Islet of Langerhans (tissue), 1 donor: ENCODE results near the gene RPS21.

Experiments
- FAIRE-seq: peaks from one replicate; lab custom pipeline; 2011; peaks lifted over from hg19 to GRCh38; lab: Jason Lieb, UNC

Gene RPS21

DNA sequence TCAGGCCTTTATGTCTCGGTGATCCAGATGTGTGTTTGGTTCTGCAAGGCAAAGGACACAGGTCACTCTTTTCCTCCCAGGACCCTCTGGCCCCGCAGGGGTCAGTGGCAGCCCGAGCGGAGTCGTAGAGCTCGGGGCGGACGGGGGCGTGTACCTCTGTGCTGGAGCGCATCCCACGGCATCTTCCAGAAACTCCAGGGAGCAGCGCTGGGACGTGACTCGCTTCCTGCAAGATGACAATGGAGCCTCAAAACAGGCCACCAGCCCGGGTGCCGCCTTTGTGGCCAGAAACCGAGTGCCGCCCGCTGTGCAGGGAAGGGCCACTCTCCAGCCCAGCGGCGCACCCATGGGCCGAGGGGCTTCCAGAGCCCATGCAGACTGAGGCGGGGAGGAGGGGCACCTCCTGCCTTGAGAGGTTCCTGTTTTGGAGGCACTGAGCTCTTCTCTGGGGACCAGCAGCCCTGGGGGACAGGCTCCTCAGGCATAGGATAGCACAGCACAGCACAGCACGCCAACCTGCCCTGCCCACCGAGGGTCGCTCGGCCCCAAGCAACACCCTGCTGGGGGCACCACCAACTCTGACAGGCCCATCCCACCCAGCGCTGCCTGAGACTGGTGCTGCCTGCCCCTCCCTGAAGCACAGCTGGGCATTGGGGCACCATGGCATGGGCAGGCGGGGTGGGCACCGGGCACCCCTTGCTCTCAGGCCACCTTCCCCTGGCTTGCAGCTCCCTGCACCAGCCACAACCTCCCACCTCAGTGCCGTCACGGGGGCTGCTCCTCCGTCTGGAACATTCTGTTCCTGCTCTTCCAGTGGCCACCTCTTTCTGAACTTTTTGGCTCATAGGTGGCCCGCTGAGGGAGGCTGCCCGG is 9.7 kb downstream of the RPS21 start:
- FAIRE-seq: no peak

DNA sequence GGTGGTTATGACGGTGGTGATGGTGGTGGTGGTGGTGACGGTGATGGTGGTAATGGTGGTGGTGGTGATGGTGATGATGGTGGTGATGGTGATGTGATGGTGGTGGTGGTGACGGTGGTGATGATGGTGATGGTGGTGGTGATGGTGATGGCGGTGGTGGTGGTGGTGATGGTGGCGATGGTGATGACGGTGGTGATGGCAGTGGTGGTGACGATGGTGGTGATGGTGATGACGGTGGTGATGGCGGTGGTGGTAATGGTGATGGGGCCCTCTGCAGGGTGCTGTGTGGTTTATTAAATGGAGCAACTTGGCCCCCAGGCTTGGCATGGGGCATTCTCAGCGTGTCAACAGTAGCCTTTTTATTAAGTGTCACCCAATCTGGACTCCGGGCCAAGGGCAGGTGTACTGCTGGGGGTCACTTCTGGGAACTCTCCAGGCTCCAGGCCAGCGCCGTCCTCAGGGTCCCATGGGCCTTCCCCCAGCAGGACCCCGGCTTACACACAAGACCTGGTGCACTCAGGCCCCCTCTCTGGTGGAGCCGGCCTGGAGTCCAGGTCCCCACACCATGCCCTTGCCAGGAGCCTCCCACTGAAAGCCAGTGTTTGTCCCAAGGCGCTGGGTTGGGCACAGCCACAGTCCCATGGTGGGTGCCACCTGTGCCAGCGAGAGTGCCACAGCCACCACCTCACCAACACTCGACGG is 11.4 kb downstream of the RPS21 start:
- FAIRE-seq: no peak

DNA sequence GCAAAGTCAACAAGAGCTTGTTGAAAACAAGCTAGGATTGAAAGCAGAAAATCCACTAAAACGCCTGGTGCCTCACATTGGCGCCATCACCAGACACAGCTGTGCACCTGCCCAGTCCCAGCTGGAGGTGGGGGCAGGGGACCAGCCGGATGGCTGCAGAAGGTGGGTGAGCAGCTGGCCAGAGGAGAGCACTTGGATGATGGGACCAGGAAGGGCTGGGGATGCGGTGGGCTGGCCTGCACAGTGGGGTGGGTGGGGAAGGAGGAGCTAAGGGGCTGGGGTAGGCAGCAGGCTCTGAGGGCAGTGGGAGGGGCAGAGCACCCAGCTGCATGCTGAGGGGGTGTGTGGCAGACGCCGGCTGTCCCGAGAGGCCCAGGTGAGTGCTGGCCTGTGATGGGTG is 13.1 kb downstream of the RPS21 start:
- no peak for FAIRE-seq

DNA sequence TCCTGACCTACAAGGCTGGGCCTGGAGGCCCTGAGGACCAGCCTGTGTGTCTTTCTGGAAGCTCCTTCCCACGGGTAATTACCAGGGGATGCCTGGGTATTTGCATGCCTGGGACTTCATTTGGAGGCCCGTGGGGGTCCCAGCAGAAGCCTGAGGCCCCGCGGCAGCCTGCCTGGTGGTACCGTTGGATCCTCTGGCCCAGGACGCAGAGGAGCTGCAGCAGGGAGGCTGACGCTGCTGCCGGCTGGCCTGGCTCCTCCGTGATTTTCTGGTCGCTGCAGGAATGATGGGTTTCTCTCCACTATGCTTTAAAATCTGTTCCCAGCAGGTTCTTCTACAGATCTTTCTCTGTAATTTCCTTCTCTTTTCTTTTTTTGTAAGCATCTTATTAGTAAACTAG is 13.6 kb downstream of the RPS21 start:
- no peak for FAIRE-seq

DNA sequence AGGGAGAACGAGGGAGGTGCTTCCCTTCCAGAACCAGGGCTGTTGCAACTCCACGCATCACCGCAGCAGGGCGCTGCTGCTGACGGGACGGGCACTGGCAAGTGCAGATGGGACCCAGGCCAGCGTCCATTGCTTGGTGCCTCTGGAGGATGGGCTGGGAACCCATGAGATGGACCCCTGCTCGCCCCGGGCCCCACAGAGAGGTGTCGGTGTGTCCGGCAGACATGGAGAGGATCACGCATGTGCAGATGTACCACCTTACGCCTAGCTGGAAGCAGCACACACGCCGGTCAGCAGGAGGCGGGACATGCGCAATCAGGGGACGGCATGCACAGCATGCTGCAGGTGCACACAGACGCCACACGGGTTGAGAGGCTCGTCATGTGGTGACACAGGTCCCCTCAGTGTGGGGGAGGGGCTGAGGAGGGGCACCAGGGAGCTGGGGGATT is 14.5 kb downstream of the RPS21 start:
- no peak for FAIRE-seq

DNA sequence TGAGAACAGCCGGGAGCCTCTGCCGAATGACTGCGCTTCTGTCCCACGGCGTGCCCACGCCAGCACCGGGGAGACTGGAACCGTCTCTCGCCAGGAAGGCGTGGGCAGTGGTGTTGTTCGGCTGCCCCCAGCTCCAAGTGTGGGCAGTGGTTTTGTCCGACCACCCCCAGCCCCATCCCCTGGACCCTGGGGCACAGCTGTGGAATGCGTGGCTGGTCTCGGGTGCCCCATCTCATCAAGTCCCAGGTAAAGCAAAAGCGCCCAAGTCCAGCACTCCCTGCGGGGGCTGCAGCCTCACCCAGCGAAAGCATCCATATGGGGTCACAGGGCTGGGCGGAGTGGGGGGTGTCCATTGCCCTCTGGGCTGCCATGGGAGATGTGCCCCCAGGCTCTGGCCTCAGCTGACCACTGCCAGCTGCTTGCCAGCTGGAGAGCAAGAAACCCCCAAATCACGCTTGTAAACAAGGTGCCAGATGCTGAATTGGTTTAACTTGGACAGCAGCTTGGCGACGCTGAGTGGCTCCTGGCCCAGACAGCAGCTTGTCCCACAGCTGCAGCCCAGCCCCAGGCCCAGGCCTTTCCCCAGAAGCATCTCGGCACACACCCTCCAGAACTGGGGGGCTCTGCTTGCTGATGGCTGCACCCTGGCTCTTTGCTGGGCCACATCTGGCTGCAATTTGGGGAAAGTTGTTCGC is 15.7 kb downstream of the RPS21 start:
- no peak for FAIRE-seq

DNA sequence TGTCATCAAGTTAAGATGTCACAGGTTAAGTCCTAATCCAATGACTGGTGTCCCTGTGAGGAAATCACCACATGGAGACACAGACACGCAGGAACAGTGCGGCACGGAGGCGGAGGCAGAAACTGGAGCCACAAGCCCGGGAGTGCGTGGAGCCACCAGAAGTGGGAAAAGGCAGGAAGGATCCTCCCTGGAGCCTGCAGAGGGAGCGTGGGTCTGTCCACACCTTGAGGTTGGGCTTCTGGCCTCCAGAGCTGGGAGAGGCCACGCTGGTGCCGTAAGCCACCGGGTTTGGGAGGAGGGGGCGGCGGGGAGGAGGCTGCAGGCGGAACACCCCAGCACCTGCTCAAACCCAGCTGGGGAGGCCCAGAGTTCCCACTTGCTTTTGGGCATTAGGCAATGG is 16.4 kb downstream of the RPS21 start:
- FAIRE-seq: no peak

DNA sequence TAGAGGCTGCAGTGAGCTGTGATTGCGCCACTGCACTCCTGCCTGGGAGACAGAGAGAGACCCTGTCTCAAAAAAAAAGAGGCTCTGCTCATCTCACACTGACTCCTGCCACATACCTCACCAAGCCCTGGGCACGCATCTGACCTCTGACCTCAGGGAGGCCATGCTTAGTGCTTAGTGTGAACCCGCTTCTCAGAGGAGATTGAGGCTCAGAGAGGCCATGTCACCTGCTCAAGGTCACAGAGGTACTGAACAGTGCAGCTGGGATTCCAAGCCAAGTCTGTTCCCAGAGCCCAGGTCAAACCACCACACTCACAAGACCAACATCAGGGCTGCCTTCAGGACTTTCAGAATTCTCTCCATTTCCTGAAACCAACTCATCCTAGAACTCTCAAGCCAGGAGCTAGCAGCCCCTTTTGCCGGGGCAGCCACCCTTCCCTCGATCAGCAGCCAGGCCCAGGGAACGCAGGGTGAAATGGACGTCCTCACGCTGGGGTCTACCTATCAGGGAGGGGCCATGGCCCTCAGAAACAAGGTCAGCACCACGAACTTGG is 17.3 kb downstream of the RPS21 start:
- no peak for FAIRE-seq

DNA sequence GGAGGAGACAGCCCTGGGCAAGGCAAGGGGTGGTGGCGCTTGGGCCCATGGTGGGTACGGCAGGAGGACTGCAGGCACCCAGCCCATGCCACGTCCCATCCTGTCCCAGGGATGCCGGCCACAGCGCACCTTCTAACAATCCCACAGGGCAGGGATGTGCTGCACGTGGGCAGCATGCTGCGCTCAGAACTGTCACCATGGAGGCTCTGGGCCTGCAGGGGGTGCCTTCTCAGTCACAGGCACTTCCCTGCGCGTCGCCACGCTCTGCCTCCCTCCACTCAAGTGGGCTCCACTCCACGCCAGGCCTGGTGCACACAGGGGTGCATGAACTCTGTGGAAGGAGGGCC is 17.8 kb downstream of the RPS21 start:
- no peak for FAIRE-seq

DNA sequence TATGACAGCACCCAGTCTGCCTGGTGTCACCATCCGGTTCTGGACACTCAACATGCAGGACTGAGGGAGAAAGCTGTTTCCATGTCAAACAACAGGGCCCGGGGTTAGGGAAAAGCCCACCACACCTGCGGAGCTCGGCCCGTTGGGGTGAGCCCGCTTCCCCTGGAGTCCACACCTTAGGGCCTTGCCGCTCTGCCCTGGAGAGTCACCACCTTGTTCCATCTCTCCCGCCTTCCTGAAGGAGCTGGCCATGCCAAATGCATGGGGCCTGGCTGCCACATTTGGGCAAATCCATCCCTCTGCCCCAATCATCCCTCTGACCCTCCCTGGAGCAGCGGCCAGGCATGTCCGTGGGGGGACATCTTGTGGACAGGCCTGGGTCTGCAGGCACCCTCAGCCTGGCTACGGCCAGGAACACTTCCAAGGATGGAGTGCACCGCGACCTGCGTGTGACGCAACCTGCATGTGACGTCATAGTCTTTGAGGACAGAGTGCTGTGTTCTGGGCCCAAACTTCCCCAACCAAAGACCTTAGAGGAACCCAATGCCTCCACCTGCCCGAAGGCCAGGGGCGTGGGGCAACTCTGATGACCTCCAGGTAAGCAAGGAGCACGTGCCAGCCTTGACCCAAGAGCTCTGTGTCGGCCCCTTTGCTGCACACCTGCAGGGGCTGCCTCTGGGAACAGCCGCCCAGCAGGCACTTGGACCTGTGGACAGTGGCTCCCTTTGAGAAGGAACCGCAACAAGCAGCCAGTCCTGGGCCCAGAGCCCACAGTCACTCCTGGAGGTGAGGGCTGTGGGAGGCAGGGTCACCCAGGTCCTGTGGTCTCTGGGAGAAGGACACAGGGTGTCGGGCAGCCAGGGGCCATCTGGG is 18.4 kb downstream of the RPS21 start:
- no peak for FAIRE-seq

DNA sequence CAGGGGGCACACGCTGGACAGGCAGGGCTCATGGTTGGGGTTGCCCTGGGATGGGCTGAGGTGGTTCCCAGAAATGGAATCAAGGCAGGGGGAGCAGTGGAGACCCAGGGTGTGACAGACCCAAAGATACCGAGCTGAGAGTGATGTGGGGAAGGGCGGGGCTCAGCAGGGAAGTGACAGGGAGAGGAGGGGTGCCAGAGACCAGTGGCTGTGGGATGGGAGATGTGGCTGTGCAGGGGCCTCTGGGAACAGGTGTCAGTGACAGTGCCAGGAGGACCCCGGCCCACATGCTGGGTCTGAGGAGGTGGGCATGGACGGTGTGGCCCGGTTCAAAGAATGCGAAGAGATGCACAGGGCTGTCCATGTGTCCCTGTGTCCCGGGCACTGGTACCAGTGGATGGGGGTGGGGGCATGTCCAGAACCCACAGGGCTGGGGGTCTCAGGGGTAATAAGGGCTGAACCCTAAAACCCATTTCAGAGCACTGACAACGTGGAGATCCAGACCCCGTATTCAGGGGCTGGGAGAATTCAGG is 19.1 kb downstream of the RPS21 start:
- no peak for FAIRE-seq

DNA sequence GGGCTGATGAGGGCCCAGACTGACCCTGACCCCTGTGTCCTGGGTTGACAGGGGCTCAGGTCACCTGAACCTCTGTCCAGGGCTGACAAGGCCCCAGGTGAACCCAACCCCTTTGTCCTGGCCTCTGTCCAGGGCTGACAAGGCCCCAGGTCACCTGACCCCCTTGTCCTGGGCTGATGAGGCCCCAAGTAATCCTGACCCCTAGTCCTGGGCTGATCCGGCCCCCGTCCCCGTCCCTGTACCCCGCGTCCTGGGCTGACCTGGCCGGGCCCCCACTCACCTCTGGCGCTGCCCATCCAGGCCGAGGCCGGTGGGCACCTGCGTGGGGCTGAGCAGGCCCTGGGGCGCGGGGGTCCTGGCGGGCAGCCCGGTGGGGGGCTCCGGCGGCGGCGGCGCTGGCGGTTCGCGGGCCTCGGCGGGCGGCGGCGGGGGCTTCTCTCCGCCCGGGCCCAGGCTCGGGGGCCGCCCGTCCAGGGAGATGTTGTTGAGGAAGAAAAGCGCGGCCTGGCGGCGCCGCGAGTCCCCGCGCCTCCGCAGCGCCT is 19.8 kb downstream of the RPS21 start:
- FAIRE-seq: no peak

DNA sequence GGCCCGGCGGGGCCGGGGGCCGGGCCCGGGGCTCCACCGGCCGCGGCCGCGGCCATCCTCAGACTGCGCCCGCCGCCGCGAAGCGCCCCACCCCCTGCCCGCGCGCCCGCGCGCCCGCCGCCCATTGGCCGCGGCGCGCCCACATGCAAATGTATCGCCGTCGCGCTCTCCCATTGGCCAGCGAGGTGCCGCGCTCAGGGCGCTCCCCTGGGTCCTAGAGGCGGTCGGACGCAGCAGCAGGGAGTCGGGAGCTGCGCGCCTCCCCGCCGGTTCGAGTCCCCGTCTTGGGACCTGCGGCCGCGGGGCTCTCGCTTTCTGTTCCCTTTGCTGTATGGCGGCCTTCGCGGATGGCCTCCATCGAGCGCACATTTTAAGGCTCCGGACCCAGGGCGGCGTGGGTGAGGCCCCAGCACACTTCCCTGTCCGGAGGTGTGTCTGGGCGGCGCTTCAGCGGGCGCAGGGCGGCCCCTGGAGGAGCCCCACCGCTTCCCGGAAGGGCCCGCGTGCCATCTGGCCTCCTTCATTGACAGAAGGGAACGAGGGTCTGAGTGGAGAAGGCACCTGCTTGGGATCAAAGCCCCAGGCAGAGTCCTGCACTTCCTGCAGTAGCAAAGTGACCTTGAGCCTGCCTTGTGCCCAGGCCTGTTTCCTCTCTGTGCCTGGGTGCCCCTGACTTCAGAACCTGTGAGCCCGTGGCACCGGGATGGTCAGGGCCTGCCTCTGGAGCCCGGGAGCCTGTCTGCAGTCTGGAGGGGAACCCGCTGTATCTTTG is 20.5 kb downstream of the RPS21 start, which contains the start of gene CABLES2:
TSS of gene CABLES2 (minus strand) at position 65 of the 772 bp plus-strand sequence. CDS start at position 56, 9 bp downstream.
- FAIRE-seq: no peak

DNA sequence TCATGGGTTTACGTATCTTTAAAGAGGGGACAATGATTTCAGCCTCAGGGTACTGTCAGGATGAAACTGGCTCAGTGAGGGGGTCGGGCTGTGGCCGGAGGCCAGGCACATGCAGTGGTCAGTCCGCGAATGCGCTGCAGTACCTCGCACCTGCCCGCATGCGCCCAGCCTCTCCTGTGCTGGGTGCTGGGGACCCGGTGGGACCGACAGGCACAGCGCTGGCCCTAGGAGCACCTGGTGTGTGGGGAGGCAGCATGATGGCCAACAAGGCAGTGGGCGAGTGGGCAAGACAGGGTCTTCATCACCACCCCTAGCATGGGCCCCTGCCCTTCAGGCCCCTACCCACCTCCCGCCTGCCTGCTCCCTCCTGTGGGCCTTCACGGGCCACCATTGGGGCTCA is 21.2 kb downstream of the RPS21 start:
- no peak for FAIRE-seq

DNA sequence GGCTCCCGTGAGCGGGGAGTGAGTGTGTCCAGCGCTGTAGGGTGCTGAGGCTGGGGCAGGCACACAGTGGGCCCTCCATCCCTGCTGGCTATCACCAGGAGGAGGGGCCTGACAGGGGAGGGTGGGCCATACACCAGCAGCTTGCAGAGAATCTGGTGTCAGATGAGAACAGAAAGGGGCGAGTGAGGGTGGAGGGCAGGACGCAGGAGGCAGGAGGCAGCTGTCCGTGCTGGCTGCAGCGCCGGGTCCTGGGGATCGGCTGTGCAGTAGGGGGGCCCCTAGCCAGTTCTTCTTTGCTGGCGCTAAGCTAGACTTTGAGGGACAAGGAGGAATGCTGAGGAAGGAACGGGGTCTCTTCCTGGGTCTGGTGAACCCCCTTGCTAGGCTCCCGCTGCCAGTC is 21.7 kb downstream of the RPS21 start:
- no peak for FAIRE-seq

DNA sequence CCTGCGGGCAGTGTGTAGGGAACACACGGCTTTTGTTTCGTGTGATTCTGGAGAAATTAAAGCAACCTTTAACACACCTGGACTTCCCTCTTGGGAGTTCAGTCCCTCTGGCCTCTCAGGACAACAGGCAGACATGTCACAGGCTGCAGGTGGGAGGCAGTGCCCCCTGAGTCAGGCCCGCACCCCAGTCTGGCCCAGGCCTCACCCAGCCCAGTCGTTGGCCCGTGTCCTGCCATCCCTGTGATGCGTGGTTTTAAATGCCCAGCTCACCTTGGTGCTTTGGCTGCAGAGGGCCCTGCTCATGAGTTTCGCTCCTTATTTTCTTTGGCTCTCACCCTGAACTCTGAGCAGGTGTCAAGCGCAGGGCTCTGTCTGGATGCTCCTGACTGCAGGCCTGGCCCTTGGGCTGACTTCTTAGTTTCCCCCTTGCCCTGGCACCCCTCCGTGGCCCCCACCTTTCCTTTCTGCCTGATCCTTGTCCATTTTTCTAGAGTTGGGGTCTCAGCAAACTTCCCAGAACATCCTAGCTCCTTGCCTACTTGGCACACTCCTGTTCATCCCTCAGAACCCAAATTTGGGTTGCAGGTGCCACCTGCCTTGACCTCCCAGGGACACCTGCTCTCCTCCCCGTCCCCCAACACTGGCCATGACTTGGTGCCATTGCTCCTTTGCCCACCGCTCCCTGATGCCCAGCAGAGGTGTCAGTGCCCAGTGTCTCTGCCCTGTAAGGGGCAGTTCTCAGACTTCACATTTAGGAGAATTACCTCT is 22.4 kb downstream of the RPS21 start:
- no peak for FAIRE-seq

DNA sequence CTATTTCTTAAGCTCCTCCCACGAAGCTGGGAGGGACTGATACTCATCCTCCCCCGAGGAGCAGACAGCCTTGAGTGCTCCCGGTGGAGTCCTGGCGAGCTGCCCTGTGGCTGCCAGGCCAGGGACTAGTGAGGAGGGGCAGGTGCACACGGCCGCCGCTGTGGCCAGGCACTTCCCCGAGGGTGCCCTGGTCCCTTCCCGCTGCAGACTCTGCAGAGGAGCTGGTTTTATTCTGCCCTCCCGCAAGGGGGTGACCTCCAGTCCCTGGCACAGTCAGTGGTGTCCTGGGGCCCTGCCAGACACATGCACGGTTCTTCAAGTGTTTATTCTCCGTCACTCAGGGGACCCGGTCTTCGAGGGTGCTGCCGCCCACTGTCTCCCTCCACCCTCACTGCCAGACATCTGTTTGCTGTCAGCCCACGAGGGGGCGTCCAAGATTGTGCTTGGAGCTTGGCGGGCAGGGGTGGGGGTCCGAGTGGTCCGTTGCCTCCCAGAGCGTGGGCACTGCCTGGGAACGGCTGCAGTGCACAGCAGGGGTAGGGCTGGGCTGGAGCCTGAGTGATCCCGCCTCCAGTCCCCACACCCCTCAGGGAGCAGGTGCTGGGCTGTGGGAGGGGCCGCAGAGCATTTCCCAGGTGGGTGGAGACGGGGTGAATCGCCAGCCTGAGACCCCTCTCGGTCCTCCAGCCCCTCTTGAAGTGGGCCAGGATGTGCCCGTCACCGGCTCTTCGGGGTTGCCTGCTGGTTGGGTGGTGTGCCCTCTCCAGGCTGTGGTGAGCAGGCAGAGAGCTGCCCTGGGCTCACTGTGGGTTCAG is 23.2 kb downstream of the RPS21 start:
- FAIRE-seq: no peak

DNA sequence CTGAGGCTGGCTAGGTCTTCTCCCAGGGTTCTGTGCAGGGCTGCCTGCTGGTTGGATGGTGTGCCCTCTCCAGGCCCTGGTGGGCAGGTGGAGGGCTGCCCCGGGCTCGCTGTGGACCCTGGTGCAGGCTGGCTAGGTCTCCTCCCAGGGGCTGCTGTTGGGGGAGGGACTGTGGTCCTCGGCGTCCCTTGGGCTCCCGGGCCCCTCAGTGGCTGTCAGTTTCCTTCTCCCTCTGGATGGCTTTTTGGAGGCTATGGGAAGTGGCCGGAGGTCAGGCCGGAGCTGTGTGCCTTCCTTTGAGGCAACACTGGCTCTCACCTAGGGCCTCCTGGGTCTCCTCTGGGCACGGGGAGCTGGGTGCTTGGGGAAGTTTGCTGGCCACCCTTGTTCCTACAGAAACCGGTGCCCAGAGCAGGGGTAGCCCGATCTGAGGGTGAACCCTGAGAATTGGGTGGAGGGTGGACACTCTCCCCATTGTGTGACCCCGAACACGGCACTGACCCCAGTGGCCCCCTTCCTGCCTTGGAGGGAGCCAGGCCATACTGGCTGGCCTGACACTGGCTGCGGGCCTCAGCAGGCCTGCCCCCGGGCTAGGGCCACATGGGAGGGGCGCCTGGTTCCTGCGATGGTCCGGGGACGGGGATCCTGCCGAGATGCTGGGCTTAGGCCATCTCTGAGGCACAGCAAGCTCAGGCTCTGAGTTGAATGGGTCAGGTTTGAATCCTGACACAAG is 24.0 kb downstream of the RPS21 start:
- no peak for FAIRE-seq
